AG09319 (cell line): ENCODE data around the gene TTC38.
"Not testable (repeated sequence)": the region's sequence is repeated elsewhere in the genome, so short reads cannot be mapped to it uniquely, and the experiment has no call there.

ENCODE experiments used
- DNase-seq: peaks from one replicate; pipeline ENCODE4 v3.0.0-alpha.2; 2010; ENCODE audit warnings: low read depth; ENCODE audit errors: extremely low read depth
- TF ChIP-seq, protein P1 (sequence below): IDR thresholded peaks from 2 replicates; pipeline ENCODE4 v1.5.1; 2011; ENCODE audit warnings: low read depth, mild to moderate bottlenecking, inconsistent platforms, low read length, moderate library complexity

TTC38 gene

DNA sequence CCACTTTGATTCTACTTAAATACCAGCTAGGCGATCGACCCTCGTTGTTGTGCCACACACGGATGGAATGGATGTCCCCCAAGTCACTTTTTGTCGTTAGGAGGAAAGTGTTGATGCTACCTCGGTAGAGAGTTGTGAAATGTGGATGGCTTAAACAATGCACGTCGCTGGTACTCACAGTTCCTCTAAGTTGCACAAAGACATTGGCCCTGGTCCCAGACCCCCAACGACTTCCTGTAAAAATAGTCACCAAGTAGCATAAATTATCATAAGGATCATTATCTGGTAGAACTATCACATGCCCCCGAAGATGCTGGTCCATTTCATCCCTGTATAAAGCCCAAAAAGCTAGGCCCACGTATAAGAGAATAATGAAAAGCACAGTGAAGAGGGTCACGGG is 8.4 kb upstream of the TTC38 start:
- TF ChIP-seq, protein P1, sequence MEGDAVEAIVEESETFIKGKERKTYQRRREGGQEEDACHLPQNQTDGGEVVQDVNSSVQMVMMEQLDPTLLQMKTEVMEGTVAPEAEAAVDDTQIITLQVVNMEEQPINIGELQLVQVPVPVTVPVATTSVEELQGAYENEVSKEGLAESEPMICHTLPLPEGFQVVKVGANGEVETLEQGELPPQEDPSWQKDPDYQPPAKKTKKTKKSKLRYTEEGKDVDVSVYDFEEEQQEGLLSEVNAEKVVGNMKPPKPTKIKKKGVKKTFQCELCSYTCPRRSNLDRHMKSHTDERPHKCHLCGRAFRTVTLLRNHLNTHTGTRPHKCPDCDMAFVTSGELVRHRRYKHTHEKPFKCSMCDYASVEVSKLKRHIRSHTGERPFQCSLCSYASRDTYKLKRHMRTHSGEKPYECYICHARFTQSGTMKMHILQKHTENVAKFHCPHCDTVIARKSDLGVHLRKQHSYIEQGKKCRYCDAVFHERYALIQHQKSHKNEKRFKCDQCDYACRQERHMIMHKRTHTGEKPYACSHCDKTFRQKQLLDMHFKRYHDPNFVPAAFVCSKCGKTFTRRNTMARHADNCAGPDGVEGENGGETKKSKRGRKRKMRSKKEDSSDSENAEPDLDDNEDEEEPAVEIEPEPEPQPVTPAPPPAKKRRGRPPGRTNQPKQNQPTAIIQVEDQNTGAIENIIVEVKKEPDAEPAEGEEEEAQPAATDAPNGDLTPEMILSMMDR: no peak
- no peak for DNase-seq

DNA sequence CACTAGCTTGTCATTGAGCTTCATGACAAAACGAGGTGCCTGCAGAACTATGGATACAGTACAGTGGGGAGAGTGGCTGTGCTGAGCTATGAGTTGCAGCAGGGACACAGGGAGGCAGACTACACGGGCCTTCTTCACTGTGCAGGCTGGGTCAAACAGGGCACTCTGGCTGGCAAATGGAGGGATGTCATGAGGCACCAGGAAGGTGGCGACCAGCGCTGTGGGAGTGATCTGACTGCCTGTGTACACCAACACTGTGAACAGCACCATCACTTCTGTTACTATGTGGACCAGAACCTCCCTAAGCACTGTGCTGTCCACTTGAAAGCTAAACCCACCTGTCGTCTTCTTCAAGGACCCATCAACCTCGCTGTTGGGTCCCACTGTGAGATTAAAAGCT is 7.8 kb upstream of the TTC38 start:
- TF ChIP-seq, protein P1: no peak

DNA sequence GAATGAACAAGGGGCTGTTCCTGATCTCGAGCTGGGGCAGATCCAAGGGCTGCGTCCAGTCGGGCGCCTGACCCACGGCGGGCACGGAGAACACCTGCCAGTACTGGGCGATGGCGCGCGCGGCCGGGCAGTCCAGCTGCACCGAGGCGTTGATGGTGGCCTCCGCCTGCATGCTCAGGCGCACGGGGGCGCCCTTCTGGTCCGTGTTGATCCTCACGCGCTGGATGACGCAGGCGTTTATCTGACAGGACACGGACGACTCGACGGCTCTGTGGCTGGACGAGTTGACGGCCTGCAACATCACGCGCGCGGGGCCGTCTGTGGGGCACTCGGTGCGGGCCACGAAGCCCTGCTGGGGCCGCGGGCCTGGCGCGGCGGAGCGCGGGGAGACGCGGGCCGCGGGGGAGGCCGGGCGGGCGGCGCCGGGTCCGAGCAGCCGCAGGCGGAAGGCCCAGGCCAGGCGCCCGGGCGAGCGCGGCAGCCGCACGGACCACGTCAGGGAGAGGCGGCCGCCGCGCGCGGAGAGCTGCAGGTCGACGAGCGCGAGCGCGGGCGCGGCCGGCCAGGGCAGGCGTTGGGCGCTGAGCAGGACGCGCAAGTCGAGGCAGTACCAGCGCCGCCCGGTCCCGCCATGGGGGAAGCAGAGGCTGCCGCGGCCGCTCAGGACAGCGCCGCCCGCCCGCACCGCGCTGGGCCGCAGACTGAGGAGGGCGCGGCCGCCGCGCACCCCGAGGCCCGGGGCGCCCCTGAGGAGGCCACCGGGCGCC is 5.2 kb upstream of the TTC38 start:
- no peak for DNase-seq
- TF ChIP-seq, protein P1: no peak; the same call in 1 of the 2 replicates

More for the DNA sequence above, 7.8 kb upstream of the TTC38 start:
- no peak for DNase-seq

DNA sequence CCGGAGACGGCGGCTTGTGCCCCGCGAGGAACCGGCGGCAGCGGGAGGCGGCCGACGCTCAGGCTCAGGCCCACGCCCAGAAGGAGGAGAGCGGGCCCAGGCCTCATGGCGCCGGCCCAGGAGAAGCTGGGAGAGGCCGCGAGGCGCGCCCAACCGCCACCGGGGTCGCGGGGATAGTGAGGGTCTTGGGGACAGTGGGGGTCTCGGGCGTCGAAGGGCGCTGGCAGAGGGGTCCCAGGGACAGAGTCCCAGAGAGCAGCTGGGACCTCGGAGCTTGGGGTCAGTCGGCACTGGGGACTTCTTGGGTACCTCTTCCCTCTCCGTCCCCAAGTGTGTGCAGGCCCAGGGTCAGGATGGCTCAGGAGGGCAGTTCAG is 4.6 kb upstream of the TTC38 start, which contains the start of gene PKDREJ:
TSS of gene PKDREJ (minus strand) at position 128 of the 375 bp plus-strand sequence. CDS start at position 107, 21 bp downstream.
- TF ChIP-seq, protein P1: no peak
- DNase-seq: no peak

DNA sequence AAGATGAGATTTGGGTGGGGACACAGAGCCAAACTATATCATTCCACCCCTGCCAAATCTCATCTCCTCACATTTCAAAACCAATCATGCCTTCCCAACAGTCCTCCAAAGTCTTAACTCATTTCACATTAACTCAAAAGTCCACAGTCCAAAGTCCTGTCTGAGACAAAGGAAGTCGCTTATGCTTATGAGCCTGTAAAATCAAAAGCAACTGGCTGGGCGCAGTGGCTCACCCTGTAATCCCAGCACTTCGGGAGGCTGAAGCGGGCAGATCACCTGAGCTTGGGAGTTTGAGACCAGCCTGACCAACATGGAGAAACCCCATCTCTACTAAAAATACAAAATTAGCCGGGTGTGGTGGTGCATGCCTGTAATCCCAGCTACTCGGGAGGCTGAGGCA is 3.3 kb upstream of the TTC38 start:
- not testable (repeated sequence) for DNase-seq

DNA sequence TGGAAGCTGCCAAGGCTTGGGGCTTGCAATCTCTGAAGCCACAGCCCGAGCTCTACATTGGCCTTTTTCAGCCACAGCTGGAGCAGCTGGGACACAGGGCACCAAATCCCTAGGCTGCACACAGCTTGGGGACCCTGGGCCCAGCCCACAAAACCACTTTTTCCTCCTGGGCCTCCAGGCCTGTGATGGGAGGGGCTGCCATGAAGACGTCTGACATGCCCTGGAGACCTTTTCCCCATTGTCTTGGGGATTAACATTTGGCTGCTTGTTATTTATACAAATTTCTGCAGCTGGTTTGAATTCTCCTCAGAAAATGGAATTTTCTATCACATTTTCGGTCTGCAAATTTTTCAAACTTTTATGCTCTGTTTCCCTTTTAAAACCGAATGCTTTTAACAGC is 2.2 kb upstream of the TTC38 start:
- DNase-seq: not testable (repeated sequence)

DNA sequence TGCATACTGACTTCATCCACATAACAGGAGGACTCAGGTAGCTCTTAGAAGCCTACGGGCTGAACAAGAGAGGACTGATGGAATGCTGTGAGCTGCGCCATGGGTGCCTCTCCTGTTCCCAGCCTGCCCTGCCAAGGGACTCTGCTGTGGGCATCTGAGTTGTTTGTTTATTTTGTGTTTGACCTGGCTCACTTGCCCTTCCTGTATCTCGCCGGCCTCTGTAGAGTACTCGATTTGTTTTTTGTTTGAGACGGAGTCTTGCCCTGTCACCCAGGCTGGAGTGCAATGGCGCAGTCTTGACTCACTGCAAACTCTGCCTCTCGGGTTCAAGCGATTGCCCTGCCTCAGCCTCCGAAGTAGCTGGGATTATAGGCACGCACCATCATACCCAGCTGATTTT is 1.8 kb downstream of the TTC38 start:
- TF ChIP-seq, protein P1: no peak
- no peak for DNase-seq

DNA sequence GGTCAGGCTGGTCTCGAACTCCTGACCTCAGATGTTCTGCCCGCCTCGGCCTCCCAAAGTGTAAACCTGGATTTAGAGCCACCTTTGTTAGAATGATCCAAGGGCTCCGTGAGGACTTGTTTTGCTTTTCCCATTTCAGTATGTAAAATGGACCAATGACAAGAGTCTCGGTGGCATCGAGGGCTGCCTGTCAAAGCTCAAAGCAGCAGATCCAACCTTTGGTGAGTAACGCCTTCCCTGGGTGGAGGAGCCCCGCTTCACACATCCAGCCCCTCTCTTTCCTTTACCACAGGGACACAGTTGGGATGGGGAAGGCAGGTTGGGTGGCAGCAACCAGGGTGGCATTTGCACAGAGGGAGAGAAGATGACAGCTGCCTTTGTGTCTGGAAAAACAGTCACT is 4.4 kb downstream of the TTC38 start:
- TF ChIP-seq, protein P1: no peak
- no peak for DNase-seq
